ENCODE results near the gene LGALSL.

DNA sequence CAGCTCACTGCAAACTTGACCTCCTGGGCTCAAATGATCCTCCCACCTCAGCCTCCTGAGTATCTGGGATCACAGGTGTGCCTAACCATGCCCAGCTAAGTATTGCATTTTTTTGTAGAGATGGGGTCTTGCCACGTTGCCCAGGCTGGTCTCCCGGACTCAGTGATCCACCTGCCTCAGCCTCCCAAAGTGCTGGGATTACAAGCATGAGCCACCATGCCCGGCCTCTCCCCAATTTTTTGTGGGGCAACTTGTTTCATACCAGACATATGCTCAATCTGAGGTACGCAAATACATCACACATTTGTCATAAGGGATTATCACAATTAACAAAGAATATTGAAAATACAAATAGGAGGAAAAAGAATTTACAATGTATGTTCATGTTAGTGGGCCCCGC, 27.7 kb downstream of the LGALSL start:
- TF ChIP-seq TCF7L2 (IDR thresholded peaks at IDR 0.05; ENCODE audit: borderline replicate concordance, extremely low read depth, insufficient read depth, insufficient read length) (no peak), JUND (IDR thresholded peaks at IDR 0.05) (no peak), CEBPB (IDR thresholded peaks at IDR 0.05; ENCODE audit: low read depth) (no peak), EZH2phosphoT487 (IDR thresholded peaks at IDR 0.05; ENCODE audit: borderline replicate concordance) (no peak), POLR2A (IDR thresholded peaks at IDR 0.05; ENCODE audit: borderline replicate concordance, extremely low read depth, insufficient read depth, insufficient read length) (no peak), ZNF274 (IDR thresholded peaks at IDR 0.05; ENCODE audit: low read depth, low read length) (no peak), ZFX (IDR thresholded peaks at IDR 0.05) (no peak), ELF1 (IDR thresholded peaks at IDR 0.05; ENCODE audit: borderline replicate concordance, low read depth) (no peak), POLR2AphosphoS5 (IDR thresholded peaks at IDR 0.05; ENCODE audit: low read depth, low read length) (no peak), SP1 (IDR thresholded peaks at IDR 0.05; ENCODE audit: low read depth) (no peak)
- TF ChIP-seq, protein P1, sequence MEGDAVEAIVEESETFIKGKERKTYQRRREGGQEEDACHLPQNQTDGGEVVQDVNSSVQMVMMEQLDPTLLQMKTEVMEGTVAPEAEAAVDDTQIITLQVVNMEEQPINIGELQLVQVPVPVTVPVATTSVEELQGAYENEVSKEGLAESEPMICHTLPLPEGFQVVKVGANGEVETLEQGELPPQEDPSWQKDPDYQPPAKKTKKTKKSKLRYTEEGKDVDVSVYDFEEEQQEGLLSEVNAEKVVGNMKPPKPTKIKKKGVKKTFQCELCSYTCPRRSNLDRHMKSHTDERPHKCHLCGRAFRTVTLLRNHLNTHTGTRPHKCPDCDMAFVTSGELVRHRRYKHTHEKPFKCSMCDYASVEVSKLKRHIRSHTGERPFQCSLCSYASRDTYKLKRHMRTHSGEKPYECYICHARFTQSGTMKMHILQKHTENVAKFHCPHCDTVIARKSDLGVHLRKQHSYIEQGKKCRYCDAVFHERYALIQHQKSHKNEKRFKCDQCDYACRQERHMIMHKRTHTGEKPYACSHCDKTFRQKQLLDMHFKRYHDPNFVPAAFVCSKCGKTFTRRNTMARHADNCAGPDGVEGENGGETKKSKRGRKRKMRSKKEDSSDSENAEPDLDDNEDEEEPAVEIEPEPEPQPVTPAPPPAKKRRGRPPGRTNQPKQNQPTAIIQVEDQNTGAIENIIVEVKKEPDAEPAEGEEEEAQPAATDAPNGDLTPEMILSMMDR (IDR thresholded peaks at IDR 0.05 in 2 of 3, conservative IDR thresholded peaks at IDR 0.05 in 1 of 3; ENCODE audit: borderline replicate concordance in 1 of 3, insufficient read depth in 1 of 3, low read depth in 2 of 3, low read length in 2 of 3): no peak

Measured in HCT116 (cell line).